Inflammatory macrophage treated with lipopolysaccharide for 4 hours (primary cell): ENCODE results near the gene AMZ1.
"Not testable (repeated sequence)": the region's sequence is repeated elsewhere in the genome, so short reads cannot be mapped to it uniquely, and the experiment has no call there.

ENCODE experiments used
- DNase-seq: peaks from one replicate; pipeline ENCODE4 v3.0.0-alpha.2; 2020

The AMZ1 gene

GRCh38 chr7:2714636-2715035, 26.6 kb downstream of the AMZ1 start:
- DNase-seq: no peak

- peak; percentile 80 for DNase-seq
These were observed 27.6 kb downstream of the AMZ1 start for GRCh38 chr7:2715341-2716231.

GRCh38 chr7:2716488-2716887, 28.5 kb downstream of the AMZ1 start:
- no peak for DNase-seq

GRCh38 chr7:2716906-2717292, 28.9 kb downstream of the AMZ1 start:
- no peak for DNase-seq

- DNase-seq: no peak
These were observed 29.6 kb downstream of the AMZ1 start for GRCh38 chr7:2717293-2718261.

GRCh38 chr7:2718296-2718965, 30.4 kb downstream of the AMZ1 start:
- DNase-seq: no peak

- DNase-seq: peak; percentile 21
These were observed 31.0 kb downstream of the AMZ1 start for GRCh38 chr7:2719007-2719406.

- no peak for DNase-seq
These were observed 32.0 kb downstream of the AMZ1 start for GRCh38 chr7:2720024-2720423.

- DNase-seq: no peak
These were observed 33.8 kb downstream of the AMZ1 start for GRCh38 chr7:2721842-2722241.

GRCh38 chr7:2722591-2722990, 34.6 kb downstream of the AMZ1 start:
- no peak for DNase-seq

GRCh38 chr7:2723138-2723850, 35.3 kb downstream of the AMZ1 start:
- DNase-seq: no peak

GRCh38 chr7:2724036-2724435, 36.0 kb downstream of the AMZ1 start:
- DNase-seq: not testable (repeated sequence)

- no peak for DNase-seq
These were observed 36.6 kb downstream of the AMZ1 start for GRCh38 chr7:2724453-2725177.

- DNase-seq: no peak
These were observed 37.4 kb downstream of the AMZ1 start for GRCh38 chr7:2725178-2726105.

GRCh38 chr7:2726316-2727018, 38.5 kb downstream of the AMZ1 start:
- DNase-seq: no peak

GRCh38 chr7:2727206-2727605, 39.2 kb downstream of the AMZ1 start:
- DNase-seq: not testable (repeated sequence)

- DNase-seq: peak; percentile 84
These were observed 40.5 kb downstream of the AMZ1 start for GRCh38 chr7:2728316-2729030.

GRCh38 chr7:2729031-2729892, 41.3 kb downstream of the AMZ1 start:
- peak; percentile 35 for DNase-seq
